Measurements from ENCODE around the gene MBLAC2.
A peak's percentile ranks its signal among the peaks of the same experiment; 100 is the strongest.

The MBLAC2 gene

DNA sequence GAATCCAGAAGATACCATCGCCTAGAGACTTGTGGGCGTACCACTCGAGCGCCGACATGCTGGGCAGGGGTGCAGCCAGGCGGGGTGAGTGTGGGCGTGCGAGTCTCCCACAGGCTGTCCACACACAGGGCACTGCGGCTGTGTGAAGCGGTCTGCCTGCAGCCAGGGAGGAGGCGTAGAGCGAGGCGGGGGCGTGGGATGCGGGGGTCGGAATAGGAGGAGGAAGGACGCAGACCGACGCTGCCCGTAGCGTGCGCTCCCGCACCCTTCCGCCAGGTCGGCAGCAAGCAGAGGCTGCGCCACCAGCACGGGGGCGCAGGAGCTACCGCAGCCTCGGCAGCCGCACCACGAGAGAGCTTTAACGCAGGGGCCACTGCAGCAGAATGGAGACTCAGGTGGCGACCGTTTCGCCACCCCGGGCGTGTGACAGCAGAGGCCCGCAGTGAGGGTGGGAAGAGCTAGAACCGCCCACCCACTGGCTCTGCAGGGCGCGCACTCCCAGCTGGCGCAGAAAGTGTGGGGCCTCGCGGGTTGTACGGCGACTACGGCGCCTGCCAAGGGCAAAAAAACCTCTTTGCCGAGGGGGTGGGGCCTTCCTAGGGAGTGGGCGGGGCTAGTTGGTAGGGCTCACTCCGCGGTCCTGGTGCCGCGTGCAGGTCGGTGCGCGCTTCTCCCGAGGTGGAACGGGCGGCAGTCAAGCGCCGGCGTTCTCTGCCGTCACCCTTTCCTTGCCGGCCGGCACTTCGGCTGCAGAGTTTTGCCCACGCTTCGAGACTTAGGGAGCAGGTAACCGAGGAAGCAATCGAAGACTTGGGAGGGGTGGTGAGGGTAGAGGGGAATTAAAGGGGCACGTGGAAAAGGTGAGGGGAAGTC, at the start of gene MBLAC2, which contains the start of gene POLR3G:
Gene MBLAC2, minus strand, starts transcription at position 537 of the 873 bp plus-strand sequence. Its CDS starts 479 bp downstream, at position 58.
Gene POLR3G, plus strand, starts transcription at position 630 of the 873 bp plus-strand sequence. CDS start 10,704 bp downstream, outside the sequence.
- TF ChIP-seq, protein P1, sequence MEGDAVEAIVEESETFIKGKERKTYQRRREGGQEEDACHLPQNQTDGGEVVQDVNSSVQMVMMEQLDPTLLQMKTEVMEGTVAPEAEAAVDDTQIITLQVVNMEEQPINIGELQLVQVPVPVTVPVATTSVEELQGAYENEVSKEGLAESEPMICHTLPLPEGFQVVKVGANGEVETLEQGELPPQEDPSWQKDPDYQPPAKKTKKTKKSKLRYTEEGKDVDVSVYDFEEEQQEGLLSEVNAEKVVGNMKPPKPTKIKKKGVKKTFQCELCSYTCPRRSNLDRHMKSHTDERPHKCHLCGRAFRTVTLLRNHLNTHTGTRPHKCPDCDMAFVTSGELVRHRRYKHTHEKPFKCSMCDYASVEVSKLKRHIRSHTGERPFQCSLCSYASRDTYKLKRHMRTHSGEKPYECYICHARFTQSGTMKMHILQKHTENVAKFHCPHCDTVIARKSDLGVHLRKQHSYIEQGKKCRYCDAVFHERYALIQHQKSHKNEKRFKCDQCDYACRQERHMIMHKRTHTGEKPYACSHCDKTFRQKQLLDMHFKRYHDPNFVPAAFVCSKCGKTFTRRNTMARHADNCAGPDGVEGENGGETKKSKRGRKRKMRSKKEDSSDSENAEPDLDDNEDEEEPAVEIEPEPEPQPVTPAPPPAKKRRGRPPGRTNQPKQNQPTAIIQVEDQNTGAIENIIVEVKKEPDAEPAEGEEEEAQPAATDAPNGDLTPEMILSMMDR (IDR thresholded peaks at IDR 0.05; ENCODE audit: control insufficient read depth, insufficient read depth, low read depth, low read length, missing control alignments) = peak; percentile 55
- peak; percentile 49 for DNase-seq (ENCODE audit: low read depth)
- H3K4me3 ChIP-seq (ENCODE audit: control insufficient read depth, low read depth, low read length) = peak within 1 kb of the TSS; percentile 87

DNA sequence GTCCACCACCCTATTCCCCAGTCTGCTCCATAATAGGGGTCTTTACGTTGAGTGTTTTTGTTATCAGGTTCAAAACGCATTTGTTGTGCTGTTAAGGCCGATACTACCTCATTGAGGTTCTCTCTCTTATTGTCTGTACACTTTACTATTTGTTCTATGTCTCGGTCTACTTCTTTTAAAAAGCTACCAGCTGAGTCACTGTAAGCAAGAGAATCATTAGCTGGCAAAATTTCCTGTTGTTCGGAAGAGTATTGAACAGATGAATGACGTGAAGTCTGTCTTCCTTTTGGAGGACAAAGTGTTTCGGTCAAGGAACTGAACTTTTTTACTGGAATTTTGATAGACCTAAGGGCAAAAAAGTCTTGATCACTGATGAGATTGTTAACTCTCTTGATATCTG, 44.5 kb upstream of the MBLAC2 start:
- TF ChIP-seq, protein P1 (IDR thresholded peaks at IDR 0.05; ENCODE audit: control insufficient read depth, insufficient read depth, low read depth, low read length, missing control alignments) = no peak
- no peak overlapping the region for H3K4me3 ChIP-seq (ENCODE audit: control insufficient read depth, low read depth, low read length)
- DNase-seq (ENCODE audit: low read depth) = no peak

DNA sequence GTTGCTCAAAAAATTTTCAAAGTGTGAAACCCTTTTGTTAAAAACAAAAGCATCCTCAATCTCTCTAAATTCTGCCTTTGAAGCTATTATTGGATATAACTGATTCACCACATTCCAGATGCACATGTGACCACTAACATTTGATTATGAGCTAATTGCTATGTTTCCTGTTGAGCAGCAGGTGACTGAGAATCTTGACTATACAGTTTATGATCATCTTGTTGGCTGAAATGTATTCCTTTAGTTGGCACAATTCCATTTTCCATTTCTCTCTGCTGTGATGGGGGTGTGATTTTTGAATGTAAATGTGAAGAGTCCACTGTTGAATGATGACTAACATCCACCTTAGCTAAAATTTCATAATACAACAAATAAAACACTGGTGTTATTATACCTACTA, 44.1 kb upstream of the MBLAC2 start:
- no peak overlapping the region for H3K4me3 ChIP-seq (ENCODE audit: control insufficient read depth, low read depth, low read length)
- peak; percentile 1 for DNase-seq (ENCODE audit: low read depth)

DNA sequence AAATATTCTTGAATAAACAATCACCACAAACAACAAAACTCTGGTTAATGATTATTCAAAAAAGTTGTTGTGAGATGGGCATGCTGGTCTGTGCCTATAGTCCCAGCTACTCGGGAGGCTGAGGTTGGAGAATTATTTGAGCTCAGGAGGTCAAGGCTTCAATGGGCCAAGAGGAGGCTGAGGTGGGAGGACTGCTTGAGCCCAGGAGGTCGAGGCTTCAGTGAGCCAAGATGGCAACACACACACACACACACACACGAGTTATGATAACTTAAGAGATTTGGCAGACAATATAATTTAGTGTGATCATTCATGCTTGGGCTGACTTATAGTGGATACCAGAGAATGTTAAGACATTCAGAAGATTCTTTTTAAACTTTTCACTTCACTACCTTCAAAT, 39.9 kb upstream of the MBLAC2 start:
- no peak overlapping the region for H3K4me3 ChIP-seq (ENCODE audit: control insufficient read depth, low read depth, low read length)
- DNase-seq (ENCODE audit: low read depth) = no peak
- TF ChIP-seq, protein P1 (IDR thresholded peaks at IDR 0.05; ENCODE audit: control insufficient read depth, insufficient read depth, low read depth, low read length, missing control alignments) = no peak

More for the DNA sequence above, 44.1 kb upstream of the MBLAC2 start:
- TF ChIP-seq, protein P1 (IDR thresholded peaks at IDR 0.05; ENCODE audit: control insufficient read depth, insufficient read depth, low read depth, low read length, missing control alignments) = no peak

DNA sequence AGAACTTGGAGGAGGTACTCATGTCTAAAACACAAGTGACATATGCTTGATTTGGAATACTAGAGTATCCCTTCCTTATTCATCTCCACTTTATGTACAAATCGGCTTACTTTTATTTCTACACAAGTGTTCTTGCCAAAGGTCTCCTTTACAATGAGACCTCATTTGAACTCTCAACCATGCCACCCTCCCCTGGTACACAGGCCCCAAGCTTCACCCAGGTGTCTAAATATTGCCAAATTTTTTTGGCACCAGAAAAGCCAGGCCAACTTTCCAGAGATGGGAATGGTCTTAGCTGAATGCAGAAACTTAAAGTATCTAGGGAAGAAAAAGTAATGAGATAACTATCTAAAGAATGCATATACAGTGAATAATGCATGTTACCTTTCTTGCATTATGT, 35.9 kb upstream of the MBLAC2 start:
- DNase-seq (ENCODE audit: low read depth) = no peak
- TF ChIP-seq, protein P1 (IDR thresholded peaks at IDR 0.05; ENCODE audit: control insufficient read depth, insufficient read depth, low read depth, low read length, missing control alignments) = no peak
- H3K4me3 ChIP-seq (ENCODE audit: control insufficient read depth, low read depth, low read length) = no peak overlapping the region

DNA sequence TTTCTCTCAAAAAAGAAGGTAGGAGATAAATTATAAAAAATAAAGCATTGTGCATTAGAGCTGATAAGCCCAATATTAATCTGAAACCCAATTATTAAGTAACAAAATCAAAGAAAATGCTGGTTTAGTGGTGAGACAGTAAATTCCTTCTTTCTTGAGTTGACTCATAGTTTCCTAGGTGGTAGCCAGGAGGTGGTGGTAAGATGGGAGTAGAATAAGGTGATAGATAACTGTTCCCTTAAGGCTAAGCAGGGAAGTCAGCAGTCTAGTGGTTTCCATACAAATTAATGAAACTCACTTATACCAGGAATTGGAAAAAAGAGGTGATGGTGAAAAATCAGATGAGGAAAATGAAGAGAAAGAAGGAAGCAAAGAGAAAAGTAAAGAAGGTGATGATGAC, 31.6 kb upstream of the MBLAC2 start:
- no peak overlapping the region for H3K4me3 ChIP-seq (ENCODE audit: control insufficient read depth, low read depth, low read length)
- no peak for DNase-seq (ENCODE audit: low read depth)
- TF ChIP-seq, protein P1 (IDR thresholded peaks at IDR 0.05; ENCODE audit: control insufficient read depth, insufficient read depth, low read depth, low read length, missing control alignments) = no peak

Data from AG09309 (cell line).